GM12891 (cell line): ENCODE data around the gene PROKR2.

Experiments
- DNase-seq: peaks from one replicate; pipeline ENCODE4 v3.0.0; 2011; ENCODE audit warnings: low spot score; ENCODE audit not compliant: insufficient read length
- FAIRE-seq: peaks from 2 replicates; lab custom pipeline; 2011; peaks lifted over from hg19 to GRCh38; lab: Jason Lieb, UNC
- PAX5 ChIP-seq: IDR thresholded peaks from 2 replicates; pipeline ENCODE4 v1.6.1; 2011; ENCODE audit warnings: low read length, moderate library complexity, mild to moderate bottlenecking; ENCODE audit not compliant: insufficient read depth, severe bottlenecking
- POLR2A ChIP-seq: IDR thresholded peaks from 2 replicates; pipeline ENCODE4 v1.6.1; 2011; ENCODE audit warnings: low read depth, low read length, control low read depth
- POLR2AphosphoS5 ChIP-seq: IDR thresholded peaks from 2 replicates; pipeline ENCODE4 v1.6.1; 2011; ENCODE audit warnings: low read depth, low read length, control low read depth
- POU2F2 ChIP-seq: IDR thresholded peaks from 2 replicates; pipeline ENCODE4 v1.6.1; 2011; ENCODE audit warnings: low read depth, mild to moderate bottlenecking, control low read depth, low read length, moderate library complexity
- SPI1 ChIP-seq: IDR thresholded peaks from 2 replicates; pipeline ENCODE4 v1.6.1; 2011; ENCODE audit warnings: low read depth, low read length, control low read depth
- TAF1 ChIP-seq: IDR thresholded peaks from 2 replicates; pipeline ENCODE4 v1.6.1; 2011; ENCODE audit warnings: low read depth, low read length, control low read depth

The PROKR2 gene

DNA sequence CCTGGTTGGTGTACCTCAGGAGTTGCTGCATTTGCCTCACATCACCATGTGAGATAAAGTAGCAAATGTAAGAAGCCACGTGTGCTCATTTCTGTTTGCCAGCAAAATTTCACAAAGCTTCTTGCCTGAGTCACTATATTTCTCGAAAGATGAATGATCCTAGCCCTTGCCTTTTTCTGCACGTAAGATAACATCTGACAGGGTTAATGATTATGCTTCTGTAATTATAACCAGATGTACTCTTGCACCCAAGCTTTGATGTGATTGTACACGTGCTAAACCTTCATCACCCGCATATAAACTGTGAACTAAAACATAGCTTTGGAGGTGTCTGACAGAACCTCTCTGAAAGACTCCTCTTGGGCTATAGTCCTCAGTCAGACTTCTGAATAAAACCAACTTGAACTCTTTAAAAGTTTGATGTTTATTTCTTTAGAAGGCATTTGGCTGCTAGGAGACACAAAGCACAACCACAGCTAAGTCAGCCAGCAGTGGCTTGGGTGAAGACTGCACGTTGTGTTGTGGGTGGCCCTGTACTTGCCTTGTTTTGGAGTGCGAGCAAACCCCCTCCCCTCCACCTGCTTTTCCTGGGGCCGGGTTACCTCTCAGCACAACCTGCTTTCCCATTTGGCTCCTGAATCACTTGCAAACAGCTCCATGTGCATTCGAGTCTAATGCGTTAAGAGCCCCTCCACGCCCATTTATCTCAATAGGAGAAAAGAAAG is 19.3 kb downstream of the PROKR2 start:
- no peak for DNase-seq
- no peak for FAIRE-seq

DNA sequence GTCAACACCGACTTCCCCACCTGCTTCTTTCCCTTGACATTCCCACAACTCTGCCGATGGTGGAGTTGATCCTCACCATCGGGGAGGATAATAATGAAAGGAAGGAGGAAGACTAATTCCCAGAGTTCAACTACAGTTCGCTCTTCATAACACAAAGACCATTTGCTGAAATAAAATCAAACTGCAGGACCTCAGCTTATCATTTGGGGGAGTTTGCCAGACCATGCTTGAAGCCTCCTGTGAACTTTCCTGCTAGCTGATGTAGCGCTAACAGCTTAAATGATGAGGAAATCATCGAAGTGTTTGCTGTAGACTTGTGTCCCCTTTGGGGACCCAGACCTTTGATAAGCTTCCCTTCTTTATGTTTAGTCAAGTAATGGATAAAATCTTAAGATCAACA is 26.2 kb downstream of the PROKR2 start:
- FAIRE-seq = no peak
- no peak for TF ChIP-seq SPI1
- TF ChIP-seq TAF1 = no peak
- TF ChIP-seq POU2F2 = no peak
- no peak for TF ChIP-seq POLR2AphosphoS5
- TF ChIP-seq POLR2A = no peak
- no peak for TF ChIP-seq PAX5

More for the DNA sequence above, 19.3 kb downstream of the PROKR2 start:
- TF ChIP-seq POU2F2 (no peak), POLR2AphosphoS5 (no peak), PAX5 (no peak), POLR2A (no peak), TAF1 (no peak), SPI1 (no peak)

DNA sequence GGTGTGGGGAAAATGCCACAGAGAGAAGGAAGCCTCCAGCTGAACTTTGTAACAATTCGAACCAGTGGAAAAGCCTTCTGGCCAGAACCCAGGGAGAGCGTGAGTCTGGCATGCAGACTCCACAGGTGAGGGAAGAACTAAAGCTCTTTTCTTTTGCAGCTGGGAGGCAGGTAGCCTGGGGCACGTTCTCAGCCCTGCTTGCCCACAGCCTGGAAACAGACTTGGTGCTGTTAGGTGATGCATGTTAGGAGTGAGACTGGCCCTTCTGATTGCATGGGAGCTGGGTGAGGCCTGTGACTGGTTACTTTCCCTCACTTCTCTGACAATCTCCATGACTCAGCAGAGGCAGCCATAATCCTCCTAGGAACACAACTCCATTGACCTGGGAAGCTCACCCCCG is 34.2 kb downstream of the PROKR2 start:
- FAIRE-seq (no peak), DNase-seq (no peak)
- TF ChIP-seq TAF1 = no peak
- TF ChIP-seq PAX5 = no peak
- no peak for TF ChIP-seq POLR2AphosphoS5
- no peak for TF ChIP-seq POU2F2
- TF ChIP-seq POLR2A = no peak
- no peak for TF ChIP-seq SPI1

More for the DNA sequence above, 26.2 kb downstream of the PROKR2 start:
- no peak for DNase-seq

DNA sequence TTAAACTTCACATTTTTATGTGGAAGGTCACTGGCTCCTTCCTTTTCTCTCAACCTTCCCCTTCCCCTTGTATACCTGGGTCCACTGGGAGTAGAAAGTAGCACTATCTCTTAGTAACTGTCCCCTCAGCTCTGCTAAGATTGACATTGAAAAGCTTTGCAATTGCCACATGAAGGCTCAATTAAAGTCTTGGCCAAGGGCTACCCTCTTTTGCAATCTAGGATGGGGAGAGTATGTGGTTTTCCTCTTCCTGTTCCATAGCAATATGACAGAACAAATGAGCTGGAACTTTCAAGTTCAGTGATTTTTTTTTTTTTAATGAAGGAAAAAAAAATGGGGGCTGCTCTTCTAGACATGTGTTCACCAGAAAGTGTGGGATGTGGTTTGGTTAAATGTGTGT is 37.1 kb downstream of the PROKR2 start:
- DNase-seq (no peak), FAIRE-seq (no peak)
- TF ChIP-seq TAF1 (no peak), POU2F2 (no peak)

DNA sequence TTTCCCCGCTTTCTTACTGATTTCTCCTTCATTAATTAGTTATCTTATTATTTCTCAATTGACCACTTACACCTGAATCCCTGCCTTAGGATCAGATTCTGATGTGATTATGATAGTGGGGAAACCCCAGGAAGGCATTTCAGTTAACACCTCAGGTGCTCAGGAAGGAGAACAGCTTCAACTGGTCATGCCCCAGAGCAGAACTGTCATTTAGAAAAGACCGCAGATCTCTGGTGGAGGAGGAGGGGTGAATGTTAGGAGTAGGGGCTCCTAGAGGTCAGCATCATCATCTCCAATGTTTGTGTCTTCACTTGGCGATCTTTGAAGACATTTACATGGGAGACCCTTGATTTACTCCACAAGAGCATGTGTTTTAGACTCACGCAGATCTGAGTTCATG is 44.5 kb downstream of the PROKR2 start:
- FAIRE-seq = no peak
- TF ChIP-seq PAX5 = no peak
- no peak for TF ChIP-seq TAF1
- TF ChIP-seq POU2F2 = no peak
- no peak for TF ChIP-seq SPI1
- TF ChIP-seq POLR2AphosphoS5 = no peak
- no peak for TF ChIP-seq POLR2A
- DNase-seq = no peak

DNA sequence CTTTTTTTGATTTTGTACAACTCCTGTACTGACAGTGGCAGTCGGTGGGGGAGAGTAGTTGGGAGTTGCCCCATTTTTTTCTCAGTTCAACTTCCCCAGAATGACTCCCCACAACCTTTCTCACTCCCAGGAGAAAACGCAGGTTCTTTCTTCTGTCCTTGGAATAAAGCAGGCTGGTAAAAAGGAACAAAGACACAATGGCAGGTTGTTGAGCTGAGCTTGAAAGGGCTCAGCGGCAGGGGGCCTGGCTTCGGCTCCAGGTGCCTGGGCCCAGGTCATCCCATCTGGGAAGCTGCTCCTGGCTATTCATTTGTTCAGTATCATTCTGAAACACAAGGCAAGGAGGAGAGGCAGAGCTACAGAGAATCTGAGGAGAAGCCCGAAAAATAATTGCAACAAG is 46.2 kb downstream of the PROKR2 start:
- DNase-seq (no peak), FAIRE-seq (no peak)
- TF ChIP-seq TAF1 = no peak
- no peak for TF ChIP-seq POLR2A
- TF ChIP-seq SPI1 = no peak
- TF ChIP-seq POLR2AphosphoS5 = no peak
- no peak for TF ChIP-seq POU2F2
- TF ChIP-seq PAX5 = no peak

DNA sequence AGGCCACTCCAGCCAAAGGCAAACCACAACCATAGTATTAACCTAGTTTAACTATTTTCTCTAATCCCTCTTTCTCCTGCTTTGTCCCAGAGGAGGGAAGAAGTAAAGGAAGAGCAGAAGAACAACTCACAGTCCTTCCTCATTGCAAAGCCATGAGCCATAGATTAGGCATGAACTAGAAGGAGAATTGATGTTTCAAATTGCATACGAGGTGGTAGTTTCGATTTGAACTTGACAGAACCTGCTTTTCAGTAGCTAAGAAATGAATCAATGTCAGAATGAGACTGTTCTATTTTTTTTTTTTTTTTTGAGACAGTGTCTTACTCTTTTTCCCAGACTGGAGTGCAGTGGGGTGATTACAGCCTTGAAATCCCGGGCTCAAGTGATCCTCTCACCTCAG is 48.3 kb downstream of the PROKR2 start:
- no peak for DNase-seq
- TF ChIP-seq TAF1 (no peak), SPI1 (no peak), POU2F2 (no peak), POLR2AphosphoS5 (no peak), PAX5 (no peak)
- no peak for FAIRE-seq

DNA sequence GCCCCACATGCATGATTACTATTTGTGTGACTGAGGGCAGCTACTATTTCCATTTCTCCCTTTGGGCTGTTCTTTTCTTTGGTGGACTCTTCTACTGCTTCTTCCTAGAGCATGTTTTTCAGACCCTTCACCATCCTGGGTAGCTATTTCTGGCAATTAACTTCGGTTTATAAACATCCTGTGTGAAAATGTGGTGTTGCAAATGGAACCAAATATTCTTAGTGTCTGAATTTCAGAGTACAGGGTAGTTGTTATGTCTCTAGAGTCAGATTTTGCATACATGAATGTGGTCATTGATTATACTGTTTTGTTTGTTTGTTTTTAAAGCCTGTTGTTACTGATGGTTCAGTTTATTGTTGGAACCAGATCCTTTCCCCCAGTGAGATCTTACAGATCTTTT is 49.7 kb downstream of the PROKR2 start:
- TF ChIP-seq TAF1 (no peak), POLR2A (no peak), SPI1 (no peak), POU2F2 (no peak), PAX5 (no peak), POLR2AphosphoS5 (no peak)
- DNase-seq (no peak), FAIRE-seq (no peak)
